HL-60 (cell line): ENCODE measurements around the gene ERC2.

Experiments used
- GABPA ChIP-seq: IDR thresholded peaks from 2 replicates; pipeline ENCODE4 v1.6.1; 2012; ENCODE audit warnings: low read depth
- POLR2AphosphoS5 ChIP-seq: IDR thresholded peaks from 2 replicates; pipeline ENCODE4 v1.6.1; 2012; ENCODE audit warnings: low read depth
- TF ChIP-seq, protein P1 (sequence below): IDR thresholded peaks from one replicate; pipeline ENCODE4 v1.5.1; 2011; ENCODE audit warnings: low read length, control low read depth, inconsistent platforms; ENCODE audit not compliant: insufficient read depth

DNA sequence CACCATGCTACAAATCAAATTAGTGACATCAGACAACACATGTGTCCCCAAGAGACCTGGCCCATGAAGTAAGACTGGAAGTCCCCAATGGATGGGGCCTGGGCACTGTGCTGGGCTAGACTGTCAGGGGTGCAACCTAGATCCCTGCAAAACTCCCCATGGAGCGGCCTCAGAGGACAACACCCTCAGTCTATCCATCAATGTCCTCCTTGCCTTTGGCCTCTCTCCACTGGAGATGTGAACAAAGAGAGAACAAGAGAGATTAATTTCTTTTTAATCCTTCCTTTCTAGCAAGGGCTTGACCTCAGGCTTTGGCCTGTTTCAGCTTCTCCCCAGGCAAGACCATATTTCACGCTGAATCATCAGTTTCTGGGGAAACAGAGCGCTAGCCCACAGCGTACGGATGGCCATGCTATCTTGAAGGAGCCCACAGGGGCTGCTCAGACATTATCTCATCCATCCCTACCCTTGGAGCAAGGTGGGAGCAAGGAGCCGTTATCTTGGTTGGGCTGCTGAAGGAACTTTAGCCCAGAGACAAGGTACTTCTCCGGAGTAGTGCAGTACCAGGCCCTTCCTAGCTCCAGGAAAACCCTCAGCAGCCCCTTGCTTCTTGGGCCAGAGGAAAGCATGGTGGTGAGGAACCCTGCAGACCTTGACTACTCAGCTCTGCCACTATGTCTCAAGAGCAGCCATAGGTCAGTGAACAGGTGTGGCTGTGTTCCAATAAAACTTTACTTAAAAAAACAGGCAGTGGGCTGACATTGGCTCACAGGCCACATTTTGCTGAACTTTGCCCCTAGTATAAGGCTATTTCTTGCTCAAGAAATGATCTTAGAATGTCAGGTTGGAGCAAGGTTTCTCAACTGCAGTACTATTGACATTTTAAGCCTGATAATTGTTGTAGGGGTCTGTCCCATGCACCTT, 908.5 kb downstream of the ERC2 start:
- TF ChIP-seq, protein P1, sequence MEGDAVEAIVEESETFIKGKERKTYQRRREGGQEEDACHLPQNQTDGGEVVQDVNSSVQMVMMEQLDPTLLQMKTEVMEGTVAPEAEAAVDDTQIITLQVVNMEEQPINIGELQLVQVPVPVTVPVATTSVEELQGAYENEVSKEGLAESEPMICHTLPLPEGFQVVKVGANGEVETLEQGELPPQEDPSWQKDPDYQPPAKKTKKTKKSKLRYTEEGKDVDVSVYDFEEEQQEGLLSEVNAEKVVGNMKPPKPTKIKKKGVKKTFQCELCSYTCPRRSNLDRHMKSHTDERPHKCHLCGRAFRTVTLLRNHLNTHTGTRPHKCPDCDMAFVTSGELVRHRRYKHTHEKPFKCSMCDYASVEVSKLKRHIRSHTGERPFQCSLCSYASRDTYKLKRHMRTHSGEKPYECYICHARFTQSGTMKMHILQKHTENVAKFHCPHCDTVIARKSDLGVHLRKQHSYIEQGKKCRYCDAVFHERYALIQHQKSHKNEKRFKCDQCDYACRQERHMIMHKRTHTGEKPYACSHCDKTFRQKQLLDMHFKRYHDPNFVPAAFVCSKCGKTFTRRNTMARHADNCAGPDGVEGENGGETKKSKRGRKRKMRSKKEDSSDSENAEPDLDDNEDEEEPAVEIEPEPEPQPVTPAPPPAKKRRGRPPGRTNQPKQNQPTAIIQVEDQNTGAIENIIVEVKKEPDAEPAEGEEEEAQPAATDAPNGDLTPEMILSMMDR: no peak
- no peak for TF ChIP-seq GABPA
- no peak for TF ChIP-seq POLR2AphosphoS5
